Activated CD4-positive, alpha-beta T cell treated with anti-CD3 and anti-CD28 coated beads, Interleukin-2, Interleukin-6, amounts not matched to agents 100 ng/mL and 50 ng/mL, durations not matched to agents 16 hours and 8 hours (primary cell): ENCODE measurements around the gene FN3K.
A peak's percentile ranks its signal among the peaks of the same experiment; 100 is the strongest.

Source experiments
- DNase-seq: peaks from one replicate; pipeline ENCODE4 v3.0.0-alpha.2; 2020

Gene FN3K

GRCh38 chr17:82703935-82704865 lies 31.2 kb upstream of the FN3K start:
- no peak for DNase-seq

GRCh38 chr17:82704886-82705285 lies 30.5 kb upstream of the FN3K start:
- DNase-seq, result no peak

- DNase-seq, result no peak
These were observed 29.7 kb upstream of the FN3K start for GRCh38 chr17:82705756-82706155.

GRCh38 chr17:82709024-82709675 lies 26.3 kb upstream of the FN3K start:
- DNase-seq, result no peak

GRCh38 chr17:82709676-82710498 lies 25.5 kb upstream of the FN3K start:
- no peak for DNase-seq

GRCh38 chr17:82710499-82711232 lies 24.7 kb upstream of the FN3K start:
- DNase-seq, result no peak

- no peak for DNase-seq
These were observed 22.2 kb upstream of the FN3K start for GRCh38 chr17:82713071-82713723.

GRCh38 chr17:82716203-82717010 lies 19.0 kb upstream of the FN3K start, which contains the start of gene FN3KRP:
Gene FN3KRP, plus strand, starts transcription at chr17:82716706. Its CDS starts 50 bp downstream, at chr17:82716756.
- peak; percentile 96 for DNase-seq

- no peak for DNase-seq
These were observed 16.3 kb upstream of the FN3K start for GRCh38 chr17:82718986-82719685.

GRCh38 chr17:82720204-82720603 lies 15.2 kb upstream of the FN3K start:
- DNase-seq, result no peak

GRCh38 chr17:82722341-82723013 lies 12.9 kb upstream of the FN3K start:
- DNase-seq, result no peak

- no peak for DNase-seq
These were observed 12.1 kb upstream of the FN3K start for GRCh38 chr17:82723169-82723807.

GRCh38 chr17:82726427-82726826 lies 9.0 kb upstream of the FN3K start:
- DNase-seq, result no peak

- no peak for DNase-seq
These were observed 5.7 kb upstream of the FN3K start for GRCh38 chr17:82729479-82730260.

- DNase-seq, result no peak
These were observed 3.2 kb upstream of the FN3K start for GRCh38 chr17:82732118-82732743.

- DNase-seq, result no peak
These were observed 1.2 kb downstream of the FN3K start for GRCh38 chr17:82736511-82737185.
